Dendritic cell treated with granulocyte-macrophage colony-stimulating factor and Interleukin-4, amounts not matched to agents 40 ng/mL and 50 ng/mL, for 4 days (primary cell): ENCODE data around the gene MED23.

Source experiments
- H3K27ac Mint-ChIP-seq: one replicate; pipeline ENCODE4 v1.8.0; 2022; ENCODE audit warnings: mild to moderate bottlenecking, mixed read lengths
- H3K27me3 Mint-ChIP-seq: one replicate; pipeline ENCODE4 v1.8.0; 2022; ENCODE audit warnings: mild to moderate bottlenecking, mixed read lengths
- H3K36me3 Mint-ChIP-seq: one replicate; pipeline ENCODE4 v1.8.0; 2022; ENCODE audit warnings: low read depth, mixed read lengths
- H3K4me1 Mint-ChIP-seq: one replicate; pipeline ENCODE4 v1.8.0; 2022; ENCODE audit warnings: low read depth, mixed read lengths
- H3K4me3 Mint-ChIP-seq: one replicate; pipeline ENCODE4 v1.8.0; 2022; ENCODE audit warnings: mild to moderate bottlenecking, moderate library complexity, mixed read lengths
- H3K9me3 Mint-ChIP-seq: one replicate; pipeline ENCODE4 v1.8.0; 2022; ENCODE audit warnings: mixed read lengths
- intact Hi-C: fragments of 100-400 bp; cut with micrococcal nuclease; formaldehyde crosslinking; loops from one replicate; pipeline ENCODE4 v1.15.0; 2022

The MED23 gene

GRCh38 chr6:131574686-131575085 is 53.4 kb downstream of the MED23 start:
- Mint-ChIP-seq H3K4me3 (no peak overlapping the region), H3K27me3 (no peaks in the 10 kb centered on the region), H3K9me3 (no peaks in the 10 kb centered on the region), H3K27ac (no peak overlapping the region), H3K36me3 (peaks cover 37% of the 10 kb centered on the region), H3K4me1 (no peaks in the 10 kb centered on the region)
- intact Hi-C loops = no loop called here

- Mint-ChIP-seq H3K36me3 (peaks cover 37% of the 10 kb centered on the region), H3K27ac (no peak overlapping the region), H3K4me1 (no peaks in the 10 kb centered on the region), H3K27me3 (no peaks in the 10 kb centered on the region), H3K9me3 (no peaks in the 10 kb centered on the region), H3K4me3 (no peak overlapping the region)
- intact Hi-C loops = no loop called here
Observed at GRCh38 chr6:131574133-131574532, 53.9 kb downstream of the MED23 start.

GRCh38 chr6:131572686-131573415 is 55.2 kb downstream of the MED23 start, which contains the start of gene ARG1:
Gene ARG1 (plus strand): TSS chr6:131573226. CDS start chr6:131573283, 57 bp downstream.
- intact Hi-C loops = no loop called here
- peaks cover 34% of the 10 kb centered on the region for H3K36me3 Mint-ChIP-seq
- H3K4me1 Mint-ChIP-seq = no peaks in the 10 kb centered on the region
- no peak within 1 kb of the TSS for H3K27ac Mint-ChIP-seq
- no peaks in the 10 kb centered on the region for H3K27me3 Mint-ChIP-seq
- no peak within 1 kb of the TSS for H3K4me3 Mint-ChIP-seq
- no peaks in the 10 kb centered on the region for H3K9me3 Mint-ChIP-seq

GRCh38 chr6:131568726-131569125 is 59.3 kb downstream of the MED23 start:
- peaks cover 13% of the 10 kb centered on the region for H3K36me3 Mint-ChIP-seq
- H3K27me3 Mint-ChIP-seq = no peaks in the 10 kb centered on the region

GRCh38 chr6:131565056-131565455 is 63.0 kb downstream of the MED23 start:
- intact Hi-C loops = no loop called here
- H3K27me3 Mint-ChIP-seq = no peaks in the 10 kb centered on the region
- no peak overlapping the region for H3K4me3 Mint-ChIP-seq
- no peaks in the 10 kb centered on the region for H3K4me1 Mint-ChIP-seq
- H3K36me3 Mint-ChIP-seq = no peaks in the 10 kb centered on the region
- no peak overlapping the region for H3K27ac Mint-ChIP-seq
- H3K9me3 Mint-ChIP-seq = no peaks in the 10 kb centered on the region

More at GRCh38 chr6:131568726-131569125, 59.3 kb downstream of the MED23 start:
- intact Hi-C loops = no loop called here
- Mint-ChIP-seq H3K4me1 (no peaks in the 10 kb centered on the region), H3K9me3 (no peaks in the 10 kb centered on the region), H3K4me3 (no peak overlapping the region), H3K27ac (no peak overlapping the region)

- Mint-ChIP-seq H3K9me3 (no peaks in the 10 kb centered on the region), H3K36me3 (no peaks in the 10 kb centered on the region), H3K27ac (no peak overlapping the region), H3K4me3 (no peak overlapping the region), H3K27me3 (no peaks in the 10 kb centered on the region), H3K4me1 (no peaks in the 10 kb centered on the region)
- intact Hi-C loops = no loop called here
Observed at GRCh38 chr6:131561925-131562707, 65.9 kb downstream of the MED23 start.

- Mint-ChIP-seq H3K27me3 (no peaks in the 10 kb centered on the region), H3K4me1 (no peaks in the 10 kb centered on the region), H3K4me3 (no peak overlapping the region), H3K27ac (no peak overlapping the region), H3K9me3 (no peaks in the 10 kb centered on the region), H3K36me3 (no peaks in the 10 kb centered on the region)
- intact Hi-C loops = no loop called here
Observed at GRCh38 chr6:131558922-131559321, 69.1 kb downstream of the MED23 start.

GRCh38 chr6:131555992-131556391 is 72.0 kb downstream of the MED23 start:
- Mint-ChIP-seq H3K36me3 (no peaks in the 10 kb centered on the region), H3K4me1 (no peaks in the 10 kb centered on the region), H3K4me3 (no peak overlapping the region), H3K27ac (no peak overlapping the region), H3K9me3 (no peaks in the 10 kb centered on the region), H3K27me3 (no peaks in the 10 kb centered on the region)
- intact Hi-C loops = no loop called here

GRCh38 chr6:131552572-131552971 is 75.5 kb downstream of the MED23 start:
- H3K36me3 Mint-ChIP-seq = no peaks in the 10 kb centered on the region
- H3K4me1 Mint-ChIP-seq = no peaks in the 10 kb centered on the region
- no peaks in the 10 kb centered on the region for H3K9me3 Mint-ChIP-seq
- intact Hi-C loops = no loop called here
- H3K27me3 Mint-ChIP-seq = no peaks in the 10 kb centered on the region
- H3K4me3 Mint-ChIP-seq = no peak overlapping the region
- H3K27ac Mint-ChIP-seq = no peak overlapping the region

GRCh38 chr6:131551902-131552301 is 76.1 kb downstream of the MED23 start:
- Mint-ChIP-seq H3K27ac (no peak overlapping the region), H3K27me3 (no peaks in the 10 kb centered on the region), H3K4me1 (no peaks in the 10 kb centered on the region), H3K9me3 (no peaks in the 10 kb centered on the region), H3K36me3 (no peaks in the 10 kb centered on the region), H3K4me3 (no peak overlapping the region)
- intact Hi-C loops = no loop called here

GRCh38 chr6:131549811-131550210 is 78.2 kb downstream of the MED23 start:
- Mint-ChIP-seq H3K27ac (no peak overlapping the region), H3K9me3 (no peaks in the 10 kb centered on the region), H3K36me3 (no peaks in the 10 kb centered on the region), H3K4me1 (no peaks in the 10 kb centered on the region), H3K4me3 (no peak overlapping the region), H3K27me3 (no peaks in the 10 kb centered on the region)
- intact Hi-C loops = no loop called here

- intact Hi-C loops = no loop called here
- H3K4me3 Mint-ChIP-seq = no peak overlapping the region
- no peaks in the 10 kb centered on the region for H3K36me3 Mint-ChIP-seq
- no peaks in the 10 kb centered on the region for H3K9me3 Mint-ChIP-seq
- H3K27ac Mint-ChIP-seq = no peak overlapping the region
- H3K27me3 Mint-ChIP-seq = no peaks in the 10 kb centered on the region
- H3K4me1 Mint-ChIP-seq = no peaks in the 10 kb centered on the region
Observed at GRCh38 chr6:131548441-131548840, 79.6 kb downstream of the MED23 start.

GRCh38 chr6:131547488-131547887 is 80.6 kb downstream of the MED23 start:
- H3K27me3 Mint-ChIP-seq = no peaks in the 10 kb centered on the region
- no peaks in the 10 kb centered on the region for H3K4me1 Mint-ChIP-seq

GRCh38 chr6:131545317-131545716 is 82.7 kb downstream of the MED23 start:
- H3K4me1 Mint-ChIP-seq = no peaks in the 10 kb centered on the region
- no peaks in the 10 kb centered on the region for H3K27me3 Mint-ChIP-seq
- H3K36me3 Mint-ChIP-seq = no peaks in the 10 kb centered on the region
- H3K4me3 Mint-ChIP-seq = no peak overlapping the region
- no peak overlapping the region for H3K27ac Mint-ChIP-seq
- intact Hi-C loops = no loop called here
- no peaks in the 10 kb centered on the region for H3K9me3 Mint-ChIP-seq

More at GRCh38 chr6:131547488-131547887, 80.6 kb downstream of the MED23 start:
- Mint-ChIP-seq H3K27ac (no peak overlapping the region), H3K9me3 (no peaks in the 10 kb centered on the region), H3K36me3 (no peaks in the 10 kb centered on the region), H3K4me3 (no peak overlapping the region)
- intact Hi-C loops = no loop called here
